HG03060 (cell line): ENCODE data around the gene CDK2.
A peak's percentile ranks its signal among the peaks of the same experiment; 100 is the strongest.
"Not testable (repeated sequence)": the region's sequence is repeated elsewhere in the genome, so short reads cannot be mapped to it uniquely, and the experiment has no call there.

ENCODE experiments used
- ATAC-seq: cut with Tn5 transposase; IDR thresholded peaks from one replicate; pipeline ENCODE4 v1.9.1; 2021; ENCODE audit warnings: low read depth, moderate number of reproducible peaks; ENCODE audit not compliant: unreplicated experiment

Gene CDK2

DNA sequence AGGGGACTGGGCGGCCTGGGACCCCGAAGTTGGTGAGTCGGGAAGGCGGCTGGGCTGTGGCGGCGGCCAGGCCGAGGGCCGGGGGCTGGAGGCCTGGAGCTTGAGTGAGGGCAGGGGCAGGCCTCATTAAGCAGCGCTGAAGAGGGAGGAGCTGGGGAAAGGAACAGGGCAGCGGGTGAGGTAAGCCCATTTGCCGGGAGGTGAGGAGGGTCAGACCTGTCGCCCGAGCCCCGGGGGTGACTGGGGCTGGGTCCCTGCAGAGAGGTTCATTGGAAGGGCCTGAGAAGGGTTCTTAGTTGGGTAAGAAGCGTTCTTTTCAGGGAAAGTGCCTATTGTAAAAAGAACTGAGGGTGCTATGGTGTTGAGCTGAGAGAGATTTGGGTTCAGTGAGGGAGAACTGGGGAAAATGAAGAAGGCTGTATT lies 7.7 kb downstream of the CDK2 start:
- ATAC-seq = no peak

DNA sequence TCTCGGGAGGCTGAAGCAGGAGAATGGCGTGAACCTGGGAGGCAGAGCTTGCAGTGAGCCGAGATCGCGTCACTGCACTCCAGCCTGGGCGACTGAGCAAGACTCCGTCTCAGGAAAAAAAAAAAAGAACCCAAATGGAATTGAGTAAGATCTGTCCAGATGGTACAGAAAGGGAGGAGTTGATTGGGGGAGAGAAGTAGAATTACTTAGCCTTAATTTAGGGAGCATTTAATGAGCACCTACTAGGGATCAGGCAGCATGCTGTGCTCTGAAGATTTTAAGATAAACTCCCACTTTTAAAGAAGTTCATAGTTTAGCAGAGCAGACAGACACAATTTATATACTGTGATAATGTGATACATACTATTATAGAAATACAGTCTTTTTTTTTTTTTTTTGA lies 11.8 kb downstream of the CDK2 start:
- ATAC-seq = no peak

DNA sequence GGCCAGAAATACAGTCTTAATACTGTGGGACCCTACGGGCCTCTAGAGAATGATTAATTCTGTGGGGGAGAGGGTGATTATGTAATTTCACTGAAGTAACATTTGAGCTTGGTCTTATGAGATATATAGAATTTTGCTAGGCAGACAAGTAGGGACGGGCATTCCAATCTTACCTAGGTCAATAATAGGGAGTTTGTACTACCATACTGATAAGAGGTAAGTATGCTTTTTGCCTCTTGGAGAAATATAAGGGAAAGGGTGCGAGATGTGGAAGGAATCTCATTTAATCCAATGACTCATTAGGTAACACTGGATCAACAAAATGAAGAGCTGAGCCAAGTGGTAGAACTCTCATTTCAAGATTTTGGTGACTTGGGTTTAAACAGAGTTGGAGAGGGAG lies 12.4 kb downstream of the CDK2 start:
- no peak for ATAC-seq

DNA sequence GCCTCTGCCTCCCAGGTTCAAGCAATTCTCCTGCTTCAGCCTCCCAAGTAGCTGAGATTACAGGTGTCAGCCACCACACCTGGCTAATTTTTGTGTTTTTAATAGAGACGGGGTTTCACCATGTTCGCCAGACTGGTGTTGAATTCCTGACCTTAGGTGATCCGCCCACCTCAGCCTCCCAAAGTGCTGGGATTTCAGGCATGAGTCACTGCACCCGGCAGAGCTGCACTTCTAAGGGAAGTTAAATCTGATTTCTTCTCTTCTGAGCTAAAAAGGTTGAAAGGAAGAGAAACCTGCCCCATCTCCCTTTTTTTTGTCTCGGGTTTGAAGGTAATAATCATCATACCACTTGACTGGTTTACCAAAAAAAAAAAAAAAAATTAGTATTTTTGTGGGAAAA lies 15.3 kb downstream of the CDK2 start:
- not testable (repeated sequence) for ATAC-seq

DNA sequence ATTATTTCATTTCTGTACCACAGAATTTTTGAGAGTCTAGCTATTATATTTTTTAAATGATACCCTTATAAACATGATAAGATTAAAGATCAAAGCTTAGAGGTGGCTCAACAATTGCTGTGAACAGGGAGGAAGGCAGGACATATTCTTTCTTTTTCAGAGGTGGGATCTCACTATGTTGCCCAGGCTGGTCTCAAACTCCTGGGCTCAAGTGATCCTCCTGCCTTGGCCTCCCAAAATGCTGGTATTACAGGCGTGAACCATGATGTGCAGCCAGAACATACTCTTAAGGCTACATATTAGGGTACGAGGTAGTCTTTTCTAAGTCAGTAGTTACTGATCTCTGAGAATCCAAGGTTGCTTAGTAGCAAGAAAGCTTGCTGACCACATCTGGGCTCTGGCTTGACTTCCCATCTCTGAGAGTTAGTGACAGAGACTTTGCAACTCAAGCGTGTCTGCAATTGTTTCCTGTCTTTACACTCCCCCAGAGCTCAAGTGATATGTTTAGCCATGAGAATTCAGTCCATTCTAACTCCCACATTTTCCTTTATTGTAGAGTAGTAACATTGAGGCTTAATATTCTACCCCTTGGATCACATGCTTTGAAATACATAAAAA lies 15.8 kb downstream of the CDK2 start:
- ATAC-seq = peak; percentile 86

DNA sequence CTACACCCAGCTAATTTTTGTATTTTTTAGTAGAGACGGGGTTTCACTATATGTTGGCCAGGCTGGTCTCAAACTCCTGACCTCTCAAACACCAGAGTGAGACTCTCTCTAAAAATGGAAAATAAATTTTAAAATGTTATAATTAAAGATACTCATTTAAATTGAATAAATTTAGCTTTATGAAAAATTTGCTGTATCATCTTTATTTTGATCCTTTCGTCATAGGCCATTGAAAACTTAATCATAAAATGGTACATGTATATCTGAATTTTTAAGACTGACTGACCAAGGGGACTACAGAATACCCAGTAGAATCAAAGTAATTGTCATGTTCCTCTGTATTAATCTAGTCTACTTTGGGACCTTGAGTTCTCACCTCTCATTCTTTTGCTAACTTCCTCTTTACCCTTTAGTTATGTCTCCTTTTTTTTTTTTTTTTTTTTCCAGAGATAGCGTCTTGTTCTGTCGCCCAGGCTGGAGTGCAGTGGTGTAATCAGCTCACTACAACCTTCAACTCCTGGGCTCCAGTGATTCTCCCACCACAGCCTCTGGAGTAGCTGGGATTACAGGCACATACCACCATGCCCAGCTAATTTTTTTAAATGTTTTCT lies 16.7 kb downstream of the CDK2 start:
- ATAC-seq = no peak

DNA sequence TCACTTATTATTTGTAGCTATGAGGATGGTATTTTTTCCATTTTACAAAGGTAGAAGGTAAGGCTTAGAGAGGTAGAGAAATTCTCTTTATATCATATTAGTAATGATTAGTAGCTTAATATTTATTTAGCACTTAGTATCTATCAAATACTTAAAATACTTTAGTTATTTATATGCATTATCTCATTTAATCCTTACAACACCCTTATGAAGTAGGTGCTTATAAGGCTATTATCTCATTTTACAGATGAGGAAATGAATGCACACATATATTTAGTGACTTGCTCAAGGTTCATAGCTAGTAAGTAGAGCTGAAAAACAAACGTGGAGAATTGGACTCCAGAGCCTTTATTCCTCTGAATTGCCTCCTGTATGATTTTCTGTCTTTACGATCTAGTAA lies 18.2 kb downstream of the CDK2 start:
- no peak for ATAC-seq

DNA sequence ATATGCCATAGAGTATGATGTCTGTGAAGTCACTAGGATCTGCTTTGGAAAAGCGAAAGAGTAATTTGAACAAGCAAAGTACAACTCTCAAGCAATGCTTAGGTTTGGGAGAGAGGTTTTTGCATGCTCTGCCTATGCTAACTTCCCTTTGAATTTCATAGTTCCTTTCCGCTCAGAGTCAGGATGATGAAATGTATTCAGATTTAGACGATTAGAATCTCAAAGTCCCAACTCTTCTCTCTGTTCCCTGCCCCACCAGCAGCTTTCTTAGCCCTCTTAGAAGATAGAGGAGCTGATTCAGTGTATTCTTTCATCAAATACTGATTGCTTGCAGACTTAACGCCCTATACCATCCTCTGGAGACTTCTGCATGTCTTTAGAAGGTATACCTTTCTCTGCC lies 18.7 kb downstream of the CDK2 start:
- ATAC-seq = no peak

DNA sequence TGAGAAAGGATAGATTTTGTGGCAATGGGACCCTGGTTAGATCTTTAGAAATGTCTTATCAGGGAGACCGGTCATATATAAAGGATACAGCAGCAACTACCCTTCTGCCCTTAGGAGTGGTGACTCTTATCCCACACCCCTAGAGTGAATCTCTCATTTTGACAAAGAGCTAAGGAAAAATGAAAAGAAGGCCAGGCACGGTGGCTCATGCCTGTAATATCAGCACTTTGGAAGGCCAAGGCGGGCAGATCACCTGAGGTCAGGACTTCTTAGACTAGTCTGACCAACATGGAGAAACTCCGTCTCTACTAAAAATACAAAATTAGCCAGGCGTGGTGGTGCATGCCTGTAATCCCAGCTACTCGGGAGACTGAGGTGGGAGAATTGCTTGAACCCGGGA lies 19.3 kb downstream of the CDK2 start:
- not testable (repeated sequence) for ATAC-seq

DNA sequence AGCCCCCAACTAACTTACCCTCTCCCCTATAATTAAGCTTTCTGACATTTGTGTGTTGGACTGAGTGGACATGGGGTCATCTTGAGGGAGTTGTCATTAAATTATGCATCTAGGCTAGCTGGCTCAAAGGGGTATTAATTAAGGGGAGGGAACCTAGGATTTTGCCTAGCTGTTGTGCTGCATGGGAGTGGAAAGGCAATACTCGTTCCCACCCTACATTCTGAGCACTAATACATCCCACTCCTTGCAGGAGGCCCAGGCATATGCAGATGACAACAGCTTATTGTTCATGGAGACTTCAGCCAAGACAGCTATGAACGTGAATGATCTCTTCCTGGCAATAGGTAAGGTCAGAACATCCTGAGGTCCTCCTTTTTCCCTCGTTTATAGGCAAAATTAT lies 24.5 kb downstream of the CDK2 start:
- ATAC-seq = no peak

DNA sequence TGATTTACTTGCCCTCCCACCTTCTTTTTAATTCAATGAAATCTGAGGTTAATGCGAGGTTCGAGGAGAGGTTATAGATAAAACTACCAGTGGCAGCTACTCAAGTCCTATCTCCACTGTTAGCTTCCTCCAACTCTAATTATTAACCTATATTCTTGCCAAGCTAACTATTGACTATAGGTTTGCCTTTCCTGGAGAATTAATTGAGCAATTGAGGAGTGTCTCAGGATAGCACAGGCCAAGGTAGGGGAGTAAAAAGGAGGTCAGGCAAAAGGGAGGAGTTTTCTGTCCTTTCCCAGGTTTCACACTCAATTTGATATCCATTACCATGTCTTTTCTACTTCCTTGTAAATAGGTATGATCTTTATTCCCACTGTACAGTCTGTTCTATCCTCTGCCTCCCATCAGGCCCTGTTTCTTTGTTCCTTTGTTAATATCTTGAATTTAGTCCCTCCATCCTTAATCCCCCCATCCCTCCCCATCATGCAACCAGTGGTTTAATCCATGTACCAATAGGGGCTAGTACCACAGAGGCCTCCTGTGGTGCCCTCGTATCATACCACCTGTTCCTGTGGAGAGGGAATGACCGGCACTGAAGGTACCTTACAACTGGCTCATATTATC lies 26.7 kb downstream of the CDK2 start:
- ATAC-seq = no peak

DNA sequence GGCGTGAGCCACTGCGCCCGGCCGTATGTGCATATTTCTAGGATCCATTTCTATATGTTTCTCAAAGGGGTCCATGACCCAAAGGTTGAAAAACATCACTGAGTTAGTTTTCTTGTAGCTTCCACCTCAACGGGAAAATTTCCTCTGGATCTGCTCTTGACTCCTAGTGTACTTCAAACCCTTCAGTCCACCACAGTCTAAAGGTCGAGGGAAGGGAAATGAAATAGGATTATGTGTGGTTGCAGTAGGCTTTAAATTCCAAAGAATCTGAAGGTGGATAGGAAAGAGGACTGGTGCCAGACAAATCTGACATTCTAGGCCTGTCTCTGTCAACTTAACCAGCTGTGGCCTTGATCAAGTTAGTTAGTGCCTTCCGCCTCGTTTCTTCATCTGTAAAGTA lies 28.7 kb downstream of the CDK2 start:
- ATAC-seq = no peak

DNA sequence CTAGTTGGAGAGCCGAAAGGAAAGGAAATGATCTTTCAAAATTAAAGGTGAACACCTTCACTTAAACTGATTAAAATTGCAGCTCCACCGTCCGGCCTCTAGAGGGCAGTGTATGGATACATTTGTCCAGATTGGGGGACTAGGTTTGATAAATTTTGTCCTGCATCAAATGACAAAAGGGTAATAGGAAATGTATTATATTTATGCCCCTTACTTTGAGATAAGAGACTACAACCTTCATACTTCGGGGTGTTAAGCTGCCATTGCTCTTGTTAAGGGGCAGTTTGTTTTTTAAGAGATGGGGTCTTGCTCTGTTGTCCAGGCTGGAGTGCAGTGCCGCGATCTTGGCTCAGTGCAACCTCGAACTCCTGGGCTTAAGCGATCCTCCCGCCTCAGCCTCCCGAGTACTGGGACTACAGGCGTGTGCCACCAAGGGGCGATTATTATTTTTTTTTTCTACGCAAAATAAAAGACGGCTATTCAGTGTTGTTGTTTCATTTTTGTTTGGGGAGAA lies 29.6 kb downstream of the CDK2 start:
- no peak for ATAC-seq

DNA sequence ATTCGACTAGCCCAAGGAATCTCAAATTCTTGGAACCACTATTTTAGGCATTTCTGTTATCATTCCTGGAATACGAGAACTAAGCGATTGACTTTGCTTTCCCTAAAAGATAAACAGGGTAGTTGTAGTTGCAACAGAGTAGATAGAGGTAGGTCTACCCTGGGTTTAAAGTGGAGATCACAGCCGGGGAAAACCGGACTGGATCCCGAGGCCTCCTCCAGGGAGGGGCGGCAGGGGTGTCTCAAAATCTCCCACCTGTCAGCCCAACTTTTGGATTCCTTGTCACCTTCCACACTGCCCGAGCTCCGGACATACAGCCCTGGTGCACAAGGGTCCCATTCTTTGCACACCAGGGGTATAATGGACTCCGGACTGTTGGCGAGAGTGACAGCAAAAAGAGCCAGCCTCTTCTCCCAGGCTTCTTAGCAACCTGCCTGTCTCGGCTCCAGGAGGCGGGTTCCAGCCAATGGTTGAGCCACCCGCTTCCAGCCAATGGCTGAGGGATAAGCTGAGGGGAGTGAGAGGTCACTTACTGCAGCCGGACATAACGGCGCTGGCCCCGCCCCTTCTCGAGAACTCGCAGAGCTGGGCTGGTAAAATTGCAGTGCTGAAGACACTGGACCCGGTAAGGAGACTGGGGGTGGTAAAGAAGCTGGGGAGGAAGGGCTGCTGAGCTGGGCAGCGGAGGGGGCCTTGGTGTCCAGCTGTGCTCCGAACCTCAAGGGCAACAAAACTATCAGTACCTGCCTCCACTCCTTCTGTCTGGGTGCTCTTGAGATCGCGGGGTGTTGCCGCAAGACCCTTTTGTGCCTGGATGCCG lies 30.3 kb downstream of the CDK2 start, which contains the start of gene SUOX:
Gene SUOX, plus strand, starts transcription at position 562 of the 820 bp plus-strand sequence. CDS start 4,946 bp downstream, outside the sequence.
- peak; percentile 94 for ATAC-seq

DNA sequence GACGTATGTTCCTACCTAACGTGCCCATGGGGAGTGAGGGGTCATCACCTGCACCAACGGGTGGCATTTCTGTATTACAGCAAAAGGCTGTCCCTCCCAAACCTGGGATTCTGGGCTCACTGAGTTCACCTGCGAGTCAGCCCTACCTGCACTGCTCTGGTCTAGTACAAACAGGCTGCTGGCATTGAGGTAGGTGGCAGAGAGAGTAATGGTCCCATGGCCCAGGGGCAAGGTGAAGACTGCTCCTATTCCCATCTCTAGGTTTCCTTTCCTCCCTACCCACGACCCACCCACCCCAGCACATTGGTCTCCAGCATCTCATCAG lies 30.9 kb downstream of the CDK2 start:
- ATAC-seq = no peak

DNA sequence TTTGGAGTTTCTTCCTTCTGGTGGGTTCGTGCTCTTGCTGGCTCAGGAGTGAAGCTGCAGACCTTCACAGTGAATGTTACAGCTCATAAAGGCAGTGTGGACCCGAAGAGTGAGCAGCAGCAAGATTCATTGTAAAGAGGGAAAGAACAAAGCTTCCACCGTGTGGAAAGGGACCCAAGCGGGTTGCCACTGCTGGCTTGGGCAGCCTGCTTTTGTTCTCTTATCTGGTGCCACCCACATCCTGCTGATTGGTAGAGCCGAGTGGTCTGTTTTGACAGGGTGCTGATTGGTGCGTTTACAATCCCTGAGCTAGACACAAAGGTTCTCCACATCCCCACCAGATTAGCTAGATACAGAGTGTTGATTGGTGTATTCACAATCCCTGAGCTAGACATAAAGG lies 32.9 kb downstream of the CDK2 start:
- not testable (repeated sequence) for ATAC-seq

DNA sequence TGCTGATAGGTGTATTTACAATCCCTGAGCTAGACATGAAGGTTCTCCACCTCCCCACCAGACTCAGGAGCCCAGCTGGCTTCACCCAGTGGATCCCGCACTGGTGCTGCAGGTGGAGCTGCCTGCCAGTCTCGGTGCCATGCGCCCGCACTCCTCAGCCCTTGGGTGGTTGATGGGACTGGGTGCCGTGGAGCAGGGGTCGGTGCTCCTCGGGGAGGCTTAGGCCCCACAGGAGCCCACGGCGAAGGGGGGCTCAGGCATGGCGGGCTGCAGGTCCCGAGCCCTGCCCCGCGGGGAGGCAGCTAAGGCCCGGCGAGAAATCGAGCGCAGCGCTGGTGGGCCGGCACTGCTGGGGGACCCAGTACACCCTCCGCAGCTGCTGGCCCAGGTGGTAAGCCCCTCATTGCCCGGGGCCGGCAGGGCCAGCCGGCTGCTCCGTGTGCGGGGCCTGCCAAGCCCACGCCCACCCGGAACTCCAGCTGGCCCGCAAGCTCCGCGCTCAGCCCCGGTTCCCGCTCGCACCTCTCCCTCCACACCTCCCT lies 33.4 kb downstream of the CDK2 start:
- ATAC-seq = not testable (repeated sequence)

DNA sequence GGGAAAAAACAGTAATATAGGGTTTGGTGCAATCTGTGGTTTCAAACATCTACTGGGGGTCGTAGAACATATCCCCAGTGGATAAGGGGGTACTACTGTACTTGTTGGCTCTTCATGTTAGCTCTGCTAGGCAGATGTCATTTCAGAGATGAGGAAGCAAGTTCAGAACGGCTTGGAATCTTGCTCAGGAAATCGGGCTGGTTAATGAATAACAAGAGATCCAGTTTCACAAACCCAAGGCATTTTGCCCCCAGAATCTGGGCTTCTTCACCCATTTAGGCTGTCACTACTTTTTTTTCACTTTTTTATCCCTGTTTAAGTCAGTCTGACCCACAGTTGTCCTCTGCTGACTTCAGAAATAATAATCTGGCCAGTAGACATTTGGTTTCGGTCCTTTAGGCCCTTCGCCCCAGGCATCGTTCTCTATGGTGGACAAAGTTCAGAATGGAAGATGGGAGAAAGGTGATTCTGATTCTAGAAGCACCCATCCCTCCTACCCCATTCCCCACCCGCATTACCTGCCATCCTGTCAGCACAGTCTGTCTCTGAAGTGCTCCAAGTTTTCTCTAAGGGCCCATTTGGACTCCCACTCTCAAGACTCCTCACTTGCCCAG lies 35.0 kb downstream of the CDK2 start:
- no peak for ATAC-seq

DNA sequence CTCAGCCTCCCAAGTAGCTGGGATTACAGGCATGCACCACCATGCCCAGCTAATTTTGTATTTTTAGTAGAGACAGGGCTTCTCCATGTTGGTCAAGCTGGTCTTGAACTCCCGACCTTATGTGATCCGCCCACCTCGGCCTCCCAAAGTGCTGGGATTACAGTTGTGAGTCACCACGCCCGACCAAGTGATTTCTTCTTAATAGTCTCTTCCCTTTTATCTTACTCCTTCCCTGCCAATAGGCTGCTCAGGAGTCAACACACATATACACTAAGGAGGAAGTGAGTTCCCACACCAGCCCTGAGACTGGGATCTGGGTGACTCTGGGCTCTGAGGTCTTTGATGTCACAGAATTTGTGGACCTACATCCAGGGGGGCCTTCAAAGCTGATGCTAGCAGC lies 36.7 kb downstream of the CDK2 start:
- not testable (repeated sequence) for ATAC-seq

DNA sequence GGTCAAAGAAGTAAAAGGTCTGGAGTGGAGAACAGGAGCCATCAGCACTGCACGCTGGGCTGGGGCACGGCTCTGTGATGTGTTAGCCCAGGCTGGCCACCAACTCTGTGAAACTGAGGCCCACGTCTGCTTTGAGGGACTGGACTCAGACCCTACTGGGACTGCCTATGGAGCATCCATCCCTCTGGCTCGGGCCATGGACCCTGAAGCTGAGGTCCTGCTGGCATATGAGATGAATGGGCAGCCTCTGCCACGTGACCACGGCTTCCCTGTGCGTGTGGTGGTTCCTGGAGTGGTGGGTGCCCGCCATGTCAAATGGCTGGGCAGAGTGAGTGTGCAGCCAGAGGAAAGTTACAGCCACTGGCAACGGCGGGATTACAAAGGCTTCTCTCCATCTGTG lies 37.6 kb downstream of the CDK2 start:
- no peak for ATAC-seq
